Measurements from ENCODE around the gene HKDC1.
"Not testable (repeated sequence)": the region's sequence is repeated elsewhere in the genome, so short reads cannot be mapped to it uniquely, and the experiment has no call there.

Gene HKDC1

GRCh38 chr10:69278446-69278963, 58.4 kb downstream of the HKDC1 start, which contains the start of gene HK1:
TSS of gene HK1 (plus strand) at chr10:69278496.
- DNase-seq (ENCODE audit: low read depth): no peak

- DNase-seq (ENCODE audit: low read depth): no peak
Measured at GRCh38 chr10:69279110-69279509, 59.0 kb downstream of the HKDC1 start.

- DNase-seq (ENCODE audit: low read depth): no peak
Measured at GRCh38 chr10:69281507-69282413, 61.6 kb downstream of the HKDC1 start.

- DNase-seq (ENCODE audit: low read depth): not testable (repeated sequence)
Measured at GRCh38 chr10:69284402-69284801, 64.3 kb downstream of the HKDC1 start.

- DNase-seq (ENCODE audit: low read depth): no peak
Measured at GRCh38 chr10:69285699-69286098, 65.6 kb downstream of the HKDC1 start.

- no peak for DNase-seq (ENCODE audit: low read depth)
Measured at GRCh38 chr10:69287181-69287580, 67.0 kb downstream of the HKDC1 start.

- no peak for DNase-seq (ENCODE audit: low read depth)
Measured at GRCh38 chr10:69290993-69291392, 70.9 kb downstream of the HKDC1 start.

- no peak for DNase-seq (ENCODE audit: low read depth)
Measured at GRCh38 chr10:69292459-69292858, 72.3 kb downstream of the HKDC1 start.

- DNase-seq (ENCODE audit: low read depth): no peak
Measured at GRCh38 chr10:69295027-69295636, 75.0 kb downstream of the HKDC1 start.

GRCh38 chr10:69303632-69304051, 83.5 kb downstream of the HKDC1 start:
- DNase-seq (ENCODE audit: low read depth): no peak

- no peak for DNase-seq (ENCODE audit: low read depth)
Measured at GRCh38 chr10:69306421-69306820, 86.3 kb downstream of the HKDC1 start.

- DNase-seq (ENCODE audit: low read depth): no peak
Measured at GRCh38 chr10:69307434-69307833, 87.3 kb downstream of the HKDC1 start.

- DNase-seq (ENCODE audit: low read depth): not testable (repeated sequence)
Measured at GRCh38 chr10:69308304-69308703, 88.2 kb downstream of the HKDC1 start.

- no peak for DNase-seq (ENCODE audit: low read depth)
Measured at GRCh38 chr10:69311309-69311708, 91.2 kb downstream of the HKDC1 start.

- no peak for DNase-seq (ENCODE audit: low read depth)
Measured at GRCh38 chr10:69312528-69312927, 92.4 kb downstream of the HKDC1 start.

- no peak for DNase-seq (ENCODE audit: low read depth)
Measured at GRCh38 chr10:69315100-69315542, 95.0 kb downstream of the HKDC1 start.

GRCh38 chr10:69315610-69316312, 95.6 kb downstream of the HKDC1 start:
- no peak for DNase-seq (ENCODE audit: low read depth)

- no peak for DNase-seq (ENCODE audit: low read depth)
Measured at GRCh38 chr10:69316313-69317059, 96.4 kb downstream of the HKDC1 start.

All from stimulated activated CD4-positive, alpha-beta T cell treated with anti-CD3 and anti-CD28 coated beads, Interleukin-2, amount 100 ng/mL, for 4 hours (primary cell).